ENCODE results near the gene FITM1. TPM values are rescaled to one million over a fixed set of nuclear protein-coding genes. Genes with fewer than 3 reads are reported as not detected.
A peak's percentile ranks its signal among the peaks of the same experiment; 100 is the strongest.

FITM1 gene
- total RNA-seq, 1 donor from 2014 or later: 0.27 TPM

DNA sequence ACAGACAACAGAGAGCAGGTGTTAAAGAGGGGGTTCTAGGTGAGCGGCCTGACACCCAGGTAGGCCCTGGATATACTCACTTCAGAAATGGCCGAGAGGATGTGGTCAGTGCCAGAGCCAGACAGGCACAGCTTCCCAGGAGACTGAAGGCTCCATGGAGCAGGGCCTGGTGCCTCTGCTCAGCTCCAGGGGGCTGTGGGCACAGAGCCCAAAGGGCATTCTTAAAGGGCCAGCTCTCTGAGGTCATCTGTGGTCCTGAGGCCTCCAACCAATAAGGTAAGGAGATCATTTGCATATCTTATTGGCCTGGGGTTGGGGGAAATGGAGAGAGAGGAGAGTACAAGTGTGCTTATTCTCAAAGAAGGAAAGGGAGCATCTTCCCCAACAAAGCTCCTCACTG lies 46.0 kb upstream of the FITM1 start:
- Mint-ChIP-seq H3K36me3 (ENCODE audit: low read depth) (no peaks in the 10 kb centered on the region), H3K27me3 (ENCODE audit: low read depth) (peaks cover 22% of the 10 kb centered on the region), H3K4me1 (ENCODE audit: low read depth) (peaks cover 8% of the 10 kb centered on the region), H3K27ac (ENCODE audit: unreplicated experiment) (no peak overlapping the region), H3K9me3 (ENCODE audit: low read depth) (no peaks in the 10 kb centered on the region), H3K4me3 (ENCODE audit: unreplicated experiment) (no peak overlapping the region)
- DNase-seq (ENCODE audit: low spot score): peak; percentile 27
- TF ChIP-seq, protein P1, sequence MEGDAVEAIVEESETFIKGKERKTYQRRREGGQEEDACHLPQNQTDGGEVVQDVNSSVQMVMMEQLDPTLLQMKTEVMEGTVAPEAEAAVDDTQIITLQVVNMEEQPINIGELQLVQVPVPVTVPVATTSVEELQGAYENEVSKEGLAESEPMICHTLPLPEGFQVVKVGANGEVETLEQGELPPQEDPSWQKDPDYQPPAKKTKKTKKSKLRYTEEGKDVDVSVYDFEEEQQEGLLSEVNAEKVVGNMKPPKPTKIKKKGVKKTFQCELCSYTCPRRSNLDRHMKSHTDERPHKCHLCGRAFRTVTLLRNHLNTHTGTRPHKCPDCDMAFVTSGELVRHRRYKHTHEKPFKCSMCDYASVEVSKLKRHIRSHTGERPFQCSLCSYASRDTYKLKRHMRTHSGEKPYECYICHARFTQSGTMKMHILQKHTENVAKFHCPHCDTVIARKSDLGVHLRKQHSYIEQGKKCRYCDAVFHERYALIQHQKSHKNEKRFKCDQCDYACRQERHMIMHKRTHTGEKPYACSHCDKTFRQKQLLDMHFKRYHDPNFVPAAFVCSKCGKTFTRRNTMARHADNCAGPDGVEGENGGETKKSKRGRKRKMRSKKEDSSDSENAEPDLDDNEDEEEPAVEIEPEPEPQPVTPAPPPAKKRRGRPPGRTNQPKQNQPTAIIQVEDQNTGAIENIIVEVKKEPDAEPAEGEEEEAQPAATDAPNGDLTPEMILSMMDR (IDR thresholded peaks at IDR 0.05): no peak

DNA sequence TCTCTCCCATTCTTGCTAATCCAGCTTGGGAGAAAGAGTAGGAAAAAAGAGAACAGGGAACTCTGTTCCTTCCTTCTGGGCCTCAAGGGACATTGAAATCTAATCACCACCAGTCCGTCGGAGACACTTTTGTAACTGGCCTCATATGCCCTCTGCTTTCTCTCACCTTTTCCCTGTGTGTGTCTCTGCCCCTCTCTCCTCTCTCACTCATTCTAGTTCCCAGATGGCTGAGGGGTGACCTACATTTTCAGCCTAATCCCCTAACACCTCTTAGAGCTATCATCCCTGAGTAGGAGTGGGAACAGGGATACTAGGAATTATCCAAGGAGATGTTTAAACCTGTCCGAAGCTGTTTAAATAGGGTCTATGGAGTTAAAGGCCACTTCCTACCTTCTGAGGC lies 45.2 kb upstream of the FITM1 start:
- H3K9me3 Mint-ChIP-seq (ENCODE audit: low read depth): no peaks in the 10 kb centered on the region
- H3K27ac Mint-ChIP-seq (ENCODE audit: unreplicated experiment): no peak overlapping the region
- no peaks in the 10 kb centered on the region for H3K36me3 Mint-ChIP-seq (ENCODE audit: low read depth)
- peaks cover 8% of the 10 kb centered on the region for H3K4me1 Mint-ChIP-seq (ENCODE audit: low read depth)
- DNase-seq (ENCODE audit: low spot score): no peak
- TF ChIP-seq, protein P1 (IDR thresholded peaks at IDR 0.05): no peak
- peaks cover 17% of the 10 kb centered on the region for H3K27me3 Mint-ChIP-seq (ENCODE audit: low read depth)
- H3K4me3 Mint-ChIP-seq (ENCODE audit: unreplicated experiment): no peak overlapping the region

DNA sequence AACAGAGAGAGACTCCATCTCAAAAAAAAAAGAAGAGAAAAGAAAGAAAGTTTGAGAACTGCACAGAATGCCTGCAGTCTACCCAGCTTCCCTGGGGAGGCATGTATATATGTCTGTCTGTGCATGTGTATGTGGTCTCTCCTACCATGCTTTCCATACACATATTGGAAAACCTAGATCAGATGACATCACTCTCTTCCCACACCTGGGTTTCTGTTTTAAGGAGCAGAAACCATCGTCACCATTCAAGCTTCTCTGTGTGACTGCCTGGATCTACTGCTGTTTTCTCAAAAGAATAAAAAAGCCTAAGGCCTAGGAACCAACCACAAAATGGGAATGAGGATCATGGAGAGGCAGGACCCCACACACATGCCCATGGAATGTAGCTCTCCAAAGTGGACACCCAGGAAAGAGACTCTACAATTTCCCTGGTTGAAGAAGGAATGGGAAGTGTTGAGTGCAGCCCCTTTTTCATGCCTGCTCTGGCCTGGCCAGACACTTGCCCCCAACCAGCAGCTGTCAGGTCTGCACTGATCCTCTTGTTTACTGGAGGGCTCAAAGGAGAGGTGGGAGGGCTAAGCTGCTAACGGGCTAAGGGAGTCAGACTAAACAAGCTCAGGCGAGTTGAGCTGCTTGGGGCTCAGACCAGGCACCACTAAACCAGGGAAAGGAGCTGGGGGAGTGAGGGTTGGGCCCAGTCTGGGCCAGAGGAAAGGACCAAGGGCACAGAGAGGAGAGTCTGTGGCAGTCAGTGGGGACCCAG lies 44.1 kb upstream of the FITM1 start:
- no peak overlapping the region for H3K4me3 Mint-ChIP-seq (ENCODE audit: unreplicated experiment)
- H3K9me3 Mint-ChIP-seq (ENCODE audit: low read depth): no peaks in the 10 kb centered on the region
- peak; percentile 26 for DNase-seq (ENCODE audit: low spot score)
- TF ChIP-seq, protein P1 (IDR thresholded peaks at IDR 0.05): no peak
- peaks cover 5% of the 10 kb centered on the region for H3K4me1 Mint-ChIP-seq (ENCODE audit: low read depth)
- peaks cover 16% of the 10 kb centered on the region for H3K27me3 Mint-ChIP-seq (ENCODE audit: low read depth)
- H3K36me3 Mint-ChIP-seq (ENCODE audit: low read depth): no peaks in the 10 kb centered on the region
- H3K27ac Mint-ChIP-seq (ENCODE audit: unreplicated experiment): no peak overlapping the region

DNA sequence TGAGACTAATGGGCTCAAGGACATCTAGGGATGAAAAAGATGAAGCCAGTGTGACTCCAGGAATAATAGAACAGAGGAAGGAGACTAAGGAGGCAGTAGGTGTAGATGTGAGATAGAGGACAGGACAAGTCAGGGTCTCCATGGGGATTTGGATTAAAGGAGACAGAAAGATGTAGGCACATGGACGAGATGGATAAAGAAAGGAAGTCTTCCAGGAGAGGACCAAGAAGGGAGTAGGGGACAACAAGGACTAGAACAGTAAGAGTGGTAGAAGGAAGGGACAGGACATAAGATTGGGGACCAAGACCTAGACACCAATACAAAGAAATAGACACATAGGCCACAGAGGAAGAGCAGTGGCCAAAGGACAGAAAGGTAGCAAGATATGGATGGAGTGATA lies 43.5 kb upstream of the FITM1 start:
- H3K4me1 Mint-ChIP-seq (ENCODE audit: low read depth): peaks cover 2% of the 10 kb centered on the region

DNA sequence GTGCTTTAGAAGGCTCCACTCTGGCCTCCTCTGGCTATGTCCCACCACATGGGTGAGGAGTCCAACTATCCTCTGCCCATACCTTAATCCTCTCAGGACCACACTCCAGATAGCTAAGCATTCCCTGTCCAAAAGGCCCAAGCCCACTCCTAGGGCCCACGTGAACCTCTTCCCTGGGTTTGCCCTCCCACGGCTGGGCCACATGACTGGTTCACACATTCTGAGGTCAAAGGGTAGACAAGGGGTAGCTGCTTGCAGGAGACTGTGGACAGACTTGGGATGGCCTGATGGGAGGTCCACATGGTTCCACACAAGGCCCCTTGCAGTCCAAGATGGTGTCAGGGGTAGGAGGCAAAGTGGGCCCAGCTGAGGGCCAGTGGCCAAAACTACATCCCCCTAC lies 42.4 kb upstream of the FITM1 start:
- Mint-ChIP-seq H3K36me3 (ENCODE audit: low read depth) (no peaks in the 10 kb centered on the region), H3K27me3 (ENCODE audit: low read depth) (peaks cover 6% of the 10 kb centered on the region), H3K4me3 (ENCODE audit: unreplicated experiment) (no peak overlapping the region), H3K9me3 (ENCODE audit: low read depth) (no peaks in the 10 kb centered on the region), H3K4me1 (ENCODE audit: low read depth) (peaks cover 10% of the 10 kb centered on the region), H3K27ac (ENCODE audit: unreplicated experiment) (no peak overlapping the region)
- no peak for DNase-seq (ENCODE audit: low spot score)
- TF ChIP-seq, protein P1 (IDR thresholded peaks at IDR 0.05): no peak

More for the DNA sequence above, 43.5 kb upstream of the FITM1 start:
- H3K4me3 Mint-ChIP-seq (ENCODE audit: unreplicated experiment): no peak overlapping the region
- no peak for DNase-seq (ENCODE audit: low spot score)
- H3K27ac Mint-ChIP-seq (ENCODE audit: unreplicated experiment): no peak overlapping the region
- TF ChIP-seq, protein P1 (IDR thresholded peaks at IDR 0.05): no peak
- H3K9me3 Mint-ChIP-seq (ENCODE audit: low read depth): no peaks in the 10 kb centered on the region
- H3K27me3 Mint-ChIP-seq (ENCODE audit: low read depth): peaks cover 13% of the 10 kb centered on the region
- H3K36me3 Mint-ChIP-seq (ENCODE audit: low read depth): no peaks in the 10 kb centered on the region

All from chondrocyte (in vitro differentiated cells).